AG04449 (cell line): Measurements from ENCODE around the gene GNG11.

Source experiments
- CTCF ChIA-PET: fragments of 350-600 bp; formaldehyde crosslinking; extraction: SDS; loops from one replicate; lab custom pipeline; 2021; ENCODE audit warnings: antibody characterized with exemption; lab: Yijun Ruan, JAX
- POLR2A ChIA-PET: fragments of 400-600, 350-600 bp; formaldehyde crosslinking; extraction: SDS; loops from one replicate; lab custom pipeline; 2020; ENCODE audit warnings: antibody characterized with exemption, inconsistent platforms; lab: Yijun Ruan, JAX
- DNase-seq: peaks from one replicate; pipeline ENCODE4 v3.0.0-alpha.2; 2010; ENCODE audit warnings: low read depth, low spot score
- H3K4me3 ChIP-seq: 2 replicates; pipeline ENCODE4 v1.5.1; 2011; ENCODE audit warnings: low read depth, mild to moderate bottlenecking, control low read depth, low read length
- TF ChIP-seq, protein P1 (sequence below): IDR thresholded peaks from one replicate; pipeline ENCODE4 v1.5.1; 2011; ENCODE audit warnings: mild to moderate bottlenecking, moderate library complexity, low read length, control low read depth, inconsistent platforms; ENCODE audit not compliant: insufficient read depth; ENCODE audit errors: missing control alignments

Gene GNG11

DNA sequence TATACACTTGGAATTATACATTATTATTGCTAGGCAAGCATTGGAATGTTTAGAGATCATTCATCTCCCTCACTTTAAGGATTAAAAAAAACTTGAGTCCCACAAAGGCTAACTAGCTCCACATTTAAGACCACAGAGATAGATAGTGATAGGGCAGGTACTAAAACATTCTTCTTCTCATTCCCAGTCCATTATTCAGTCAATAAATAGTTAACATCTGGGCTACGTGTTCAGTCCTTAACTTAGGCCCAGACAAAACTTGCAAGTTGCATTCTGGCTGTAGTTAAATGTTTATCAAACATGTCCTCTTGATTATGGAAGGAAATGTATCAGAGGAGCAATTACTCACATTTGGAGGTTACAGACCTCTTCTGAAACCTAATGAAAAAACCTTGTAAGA is 2.4 kb downstream of the GNG11 start:
- TF ChIP-seq, protein P1, sequence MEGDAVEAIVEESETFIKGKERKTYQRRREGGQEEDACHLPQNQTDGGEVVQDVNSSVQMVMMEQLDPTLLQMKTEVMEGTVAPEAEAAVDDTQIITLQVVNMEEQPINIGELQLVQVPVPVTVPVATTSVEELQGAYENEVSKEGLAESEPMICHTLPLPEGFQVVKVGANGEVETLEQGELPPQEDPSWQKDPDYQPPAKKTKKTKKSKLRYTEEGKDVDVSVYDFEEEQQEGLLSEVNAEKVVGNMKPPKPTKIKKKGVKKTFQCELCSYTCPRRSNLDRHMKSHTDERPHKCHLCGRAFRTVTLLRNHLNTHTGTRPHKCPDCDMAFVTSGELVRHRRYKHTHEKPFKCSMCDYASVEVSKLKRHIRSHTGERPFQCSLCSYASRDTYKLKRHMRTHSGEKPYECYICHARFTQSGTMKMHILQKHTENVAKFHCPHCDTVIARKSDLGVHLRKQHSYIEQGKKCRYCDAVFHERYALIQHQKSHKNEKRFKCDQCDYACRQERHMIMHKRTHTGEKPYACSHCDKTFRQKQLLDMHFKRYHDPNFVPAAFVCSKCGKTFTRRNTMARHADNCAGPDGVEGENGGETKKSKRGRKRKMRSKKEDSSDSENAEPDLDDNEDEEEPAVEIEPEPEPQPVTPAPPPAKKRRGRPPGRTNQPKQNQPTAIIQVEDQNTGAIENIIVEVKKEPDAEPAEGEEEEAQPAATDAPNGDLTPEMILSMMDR, result no peak
- H3K4me3 ChIP-seq, result peak overlapping the region; percentile 1
- no peak for DNase-seq
- CTCF ChIA-PET, result no interaction called here
- POLR2A ChIA-PET, result no interaction called here

DNA sequence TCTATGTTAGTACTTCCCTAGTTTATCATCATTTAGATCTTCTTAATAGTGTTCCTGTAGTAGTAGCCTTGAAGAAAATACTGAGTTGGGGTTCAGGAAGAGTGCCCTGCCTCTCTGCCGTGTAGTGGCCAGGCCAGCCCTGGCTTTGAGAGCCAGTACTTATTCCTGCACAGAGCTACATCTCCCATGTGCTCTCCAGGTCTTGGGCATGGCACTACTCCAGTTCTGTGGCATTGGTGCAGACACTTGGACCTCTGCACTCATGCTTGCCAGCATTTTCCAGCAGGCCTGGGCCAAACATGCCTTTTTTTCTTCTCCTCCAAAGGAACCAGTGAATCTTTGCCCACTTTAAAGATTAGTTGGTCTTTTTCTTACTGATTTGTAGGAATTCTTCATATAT is 5.3 kb downstream of the GNG11 start:
- no peak overlapping the region for H3K4me3 ChIP-seq
- TF ChIP-seq, protein P1, result no peak
- ChIA-PET POLR2A (no interaction called here), CTCF (no interaction called here)
- no peak for DNase-seq

DNA sequence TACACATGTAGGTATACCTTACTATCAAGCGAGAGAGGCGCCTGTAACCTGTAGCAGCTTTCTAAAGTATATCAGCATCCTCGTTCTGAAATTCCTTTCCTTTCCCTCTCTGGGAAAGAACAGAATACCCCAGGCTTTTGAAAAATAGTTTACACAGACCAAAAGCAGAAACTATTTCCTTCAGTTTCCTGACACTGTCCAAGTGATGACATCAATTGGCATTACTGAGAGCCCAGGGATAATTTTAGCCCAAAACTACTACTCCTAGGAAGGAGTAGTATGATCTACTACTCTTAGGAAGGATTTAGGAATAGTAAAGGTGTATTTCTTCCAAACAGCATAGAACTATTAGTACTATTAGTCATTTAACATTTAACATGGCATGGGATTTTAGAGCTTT is 6.0 kb downstream of the GNG11 start:
- no peak for DNase-seq
- H3K4me3 ChIP-seq, result no peak overlapping the region
- TF ChIP-seq, protein P1, result no peak
- POLR2A ChIA-PET, result interaction anchor here (0.6 to 0.7 kb wide), 2 partner anchors 31 to 693 kb away, joined by 3 read pairs; no protein-coding TSS in a partner anchor
- CTCF ChIA-PET, result no interaction called here

DNA sequence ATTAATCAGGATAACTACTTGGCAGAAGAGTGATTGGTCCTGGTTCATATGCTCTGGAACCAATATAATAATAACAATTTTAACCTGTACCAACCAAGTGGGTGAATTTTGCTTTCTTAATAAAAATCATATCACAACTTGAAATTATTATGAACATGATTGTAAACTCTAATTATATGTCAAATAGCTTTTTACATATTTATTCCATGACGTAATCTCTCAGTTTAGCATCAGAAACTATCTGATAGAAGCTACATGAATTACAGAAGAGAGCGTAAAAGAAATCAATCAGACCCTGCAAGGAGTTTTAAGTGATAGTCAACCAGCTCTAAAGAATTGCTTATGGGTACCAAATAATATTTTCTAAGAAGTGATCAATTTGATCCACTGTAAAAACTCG is 10.1 kb downstream of the GNG11 start:
- CTCF ChIA-PET, result interaction anchor here (0.6 to 1.6 kb wide), 7 partner anchors 9 to 156 kb away, joined by 3 to 6 read pairs (median 4); partner anchors contain the start of gene GNG11
- POLR2A ChIA-PET, result interaction anchor here (1.5 kb wide), 1 partner anchor 9 kb away, joined by 4 read pairs; no protein-coding TSS in a partner anchor
- TF ChIP-seq, protein P1, result no peak

DNA sequence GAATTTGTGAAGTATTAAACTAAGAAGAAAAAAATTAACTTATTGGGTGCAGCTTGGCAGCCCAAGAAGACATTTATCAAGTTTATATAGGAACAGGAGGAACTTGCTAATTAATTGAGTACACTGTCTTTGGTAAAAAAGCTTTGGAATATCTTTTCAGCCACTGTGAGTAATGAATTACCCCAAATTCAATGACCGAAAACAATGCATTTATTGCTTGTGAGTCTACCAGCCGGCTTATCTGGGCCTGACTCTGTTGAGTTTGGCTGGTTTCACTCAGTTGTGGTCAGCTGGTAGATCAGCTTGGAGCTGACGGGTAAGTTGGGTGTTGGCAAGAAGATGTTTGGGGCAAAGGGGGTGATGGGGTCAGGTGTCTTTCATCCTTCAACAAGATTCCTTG is 11.6 kb downstream of the GNG11 start:
- TF ChIP-seq, protein P1, result no peak
- no peak overlapping the region for H3K4me3 ChIP-seq
- ChIA-PET POLR2A (no interaction called here), CTCF (no interaction called here)
- no peak for DNase-seq

More for the DNA sequence above, 10.1 kb downstream of the GNG11 start:
- H3K4me3 ChIP-seq, result no peak overlapping the region
- no peak for DNase-seq

DNA sequence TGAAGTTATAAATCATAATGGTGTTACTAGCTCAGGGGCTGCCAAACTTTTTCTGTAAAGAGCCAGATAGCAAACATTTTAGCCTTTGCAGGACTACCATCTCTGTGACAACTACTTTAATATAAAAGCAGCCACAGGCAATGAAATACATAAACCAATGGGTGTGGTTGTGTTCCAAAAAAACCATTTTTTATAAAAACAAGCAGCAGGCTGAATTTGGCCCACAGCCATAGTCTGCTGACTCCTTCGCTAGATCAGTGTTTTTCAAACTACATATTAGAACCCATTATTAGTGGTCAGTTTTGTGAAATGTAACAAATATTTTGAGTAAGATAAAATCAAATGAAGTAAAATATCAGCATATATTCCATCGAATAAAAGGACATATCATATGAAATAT is 13.6 kb downstream of the GNG11 start:
- ChIA-PET POLR2A (no interaction called here), CTCF (no interaction called here)
- TF ChIP-seq, protein P1, result no peak
- H3K4me3 ChIP-seq, result no peak overlapping the region
- DNase-seq, result no peak
